ENCODE measurements around the gene REN.

Gene REN

GRCh38 chr1:204130981-204131892, 34.9 kb downstream of the REN start:
- DNase-seq (ENCODE audit: low spot score): no peak

- no peak for DNase-seq (ENCODE audit: low spot score)
These were observed 36.0 kb downstream of the REN start for GRCh38 chr1:204130178-204130577.

GRCh38 chr1:204128964-204129896, 36.9 kb downstream of the REN start:
- DNase-seq (ENCODE audit: low spot score): peak; percentile 59

GRCh38 chr1:204128464-204128963, 37.6 kb downstream of the REN start:
- no peak for DNase-seq (ENCODE audit: low spot score)

GRCh38 chr1:204127597-204128242, 38.4 kb downstream of the REN start:
- no peak for DNase-seq (ENCODE audit: low spot score)

- DNase-seq (ENCODE audit: low spot score): no peak
These were observed 39.2 kb downstream of the REN start for GRCh38 chr1:204126956-204127355.

GRCh38 chr1:204126386-204126785, 39.8 kb downstream of the REN start:
- DNase-seq (ENCODE audit: low spot score): no peak

- DNase-seq (ENCODE audit: low spot score): no peak
These were observed 40.3 kb downstream of the REN start for GRCh38 chr1:204125759-204126351.

- no peak for DNase-seq (ENCODE audit: low spot score)
These were observed 41.5 kb downstream of the REN start for GRCh38 chr1:204124639-204125038.

GRCh38 chr1:204123376-204123775, 42.8 kb downstream of the REN start:
- no peak for DNase-seq (ENCODE audit: low spot score)

GRCh38 chr1:204121840-204122555, 44.1 kb downstream of the REN start:
- no peak for DNase-seq (ENCODE audit: low spot score)

GRCh38 chr1:204116539-204116938, 49.6 kb downstream of the REN start:
- DNase-seq (ENCODE audit: low spot score): no peak

GRCh38 chr1:204115116-204115515, 51.0 kb downstream of the REN start:
- DNase-seq (ENCODE audit: low spot score): no peak

- DNase-seq (ENCODE audit: low spot score): no peak
These were observed 51.5 kb downstream of the REN start for GRCh38 chr1:204114606-204115005.

- DNase-seq (ENCODE audit: low spot score): no peak
These were observed 52.2 kb downstream of the REN start for GRCh38 chr1:204113896-204114295.

GRCh38 chr1:204112876-204113730, 53.0 kb downstream of the REN start:
- no peak for DNase-seq (ENCODE audit: low spot score)

- no peak for DNase-seq (ENCODE audit: low spot score)
These were observed 55.1 kb downstream of the REN start for GRCh38 chr1:204110894-204111633.

- DNase-seq (ENCODE audit: low spot score): no peak
These were observed 57.6 kb downstream of the REN start for GRCh38 chr1:204108312-204109141.

All from CD4-positive, alpha-beta T cell treated with Interleukin-6 at 100 ng/mL for 8 hours (primary cell).